GM12875 (cell line): ENCODE data around the gene CCDC92B.

Experiments
- H3K4me3 ChIP-seq: one replicate; pipeline ENCODE4 v1.5.1; 2011; ENCODE audit warnings: low read depth, low read length, control low read depth
- TF ChIP-seq, protein P1 (sequence below): IDR thresholded peaks from 2 replicates; pipeline ENCODE4 v1.5.1; 2011; ENCODE audit warnings: low read depth, mild to moderate bottlenecking, control low read depth, inconsistent platforms, low read length, moderate library complexity, borderline replicate concordance; ENCODE audit not compliant: insufficient read depth

CCDC92B gene

GRCh38 chr17:2711608-2712299, 37.7 kb downstream of the CCDC92B start, which contains the start of gene CLUH:
Gene CLUH, minus strand, starts transcription at chr17:2711764. Its CDS starts 103 bp downstream, at chr17:2711661.
- peak within 1 kb of the TSS; percentile 72 for H3K4me3 ChIP-seq
- TF ChIP-seq, protein P1, sequence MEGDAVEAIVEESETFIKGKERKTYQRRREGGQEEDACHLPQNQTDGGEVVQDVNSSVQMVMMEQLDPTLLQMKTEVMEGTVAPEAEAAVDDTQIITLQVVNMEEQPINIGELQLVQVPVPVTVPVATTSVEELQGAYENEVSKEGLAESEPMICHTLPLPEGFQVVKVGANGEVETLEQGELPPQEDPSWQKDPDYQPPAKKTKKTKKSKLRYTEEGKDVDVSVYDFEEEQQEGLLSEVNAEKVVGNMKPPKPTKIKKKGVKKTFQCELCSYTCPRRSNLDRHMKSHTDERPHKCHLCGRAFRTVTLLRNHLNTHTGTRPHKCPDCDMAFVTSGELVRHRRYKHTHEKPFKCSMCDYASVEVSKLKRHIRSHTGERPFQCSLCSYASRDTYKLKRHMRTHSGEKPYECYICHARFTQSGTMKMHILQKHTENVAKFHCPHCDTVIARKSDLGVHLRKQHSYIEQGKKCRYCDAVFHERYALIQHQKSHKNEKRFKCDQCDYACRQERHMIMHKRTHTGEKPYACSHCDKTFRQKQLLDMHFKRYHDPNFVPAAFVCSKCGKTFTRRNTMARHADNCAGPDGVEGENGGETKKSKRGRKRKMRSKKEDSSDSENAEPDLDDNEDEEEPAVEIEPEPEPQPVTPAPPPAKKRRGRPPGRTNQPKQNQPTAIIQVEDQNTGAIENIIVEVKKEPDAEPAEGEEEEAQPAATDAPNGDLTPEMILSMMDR, result no peak

DNA sequence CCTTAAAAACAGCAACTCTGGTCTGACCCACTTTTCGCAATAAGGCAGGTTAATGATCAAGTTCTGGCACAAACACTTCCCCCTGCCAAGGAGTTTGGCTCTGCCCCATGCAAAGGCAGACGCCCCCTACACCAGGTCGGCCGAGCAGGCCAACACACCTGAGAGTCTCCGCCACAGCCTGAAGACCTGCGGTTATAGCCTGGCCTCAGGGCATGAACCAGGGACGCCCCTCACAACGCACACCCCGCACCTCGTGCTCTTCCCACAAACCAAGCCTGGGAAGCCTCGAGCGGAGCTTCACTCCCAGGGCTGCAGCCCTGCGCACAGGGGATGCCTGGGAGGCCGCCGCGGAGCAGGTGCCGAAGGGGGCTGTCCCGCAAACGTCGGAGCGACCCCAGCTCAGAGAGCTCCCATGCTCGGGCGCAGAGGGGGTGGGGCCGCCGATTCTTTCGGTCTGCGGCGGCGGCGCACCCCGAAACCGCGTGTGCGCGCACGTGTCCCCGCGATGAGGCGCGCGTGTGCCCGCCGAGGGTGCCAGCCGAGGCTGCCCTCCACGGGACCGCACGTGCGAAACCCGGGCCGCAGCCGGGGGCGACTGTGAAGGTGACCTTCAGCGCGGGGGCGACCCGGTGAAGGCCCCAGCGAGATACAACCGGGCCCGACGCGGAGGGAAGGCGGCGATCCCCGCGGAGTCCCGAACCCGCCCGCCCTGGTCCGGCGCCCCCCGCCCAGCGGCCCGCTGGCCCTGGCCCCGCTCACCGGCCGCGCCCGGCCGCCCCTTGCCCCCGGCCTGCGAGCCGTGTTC, 38.4 kb downstream of the CCDC92B start:
- TF ChIP-seq, protein P1, result no peak
- H3K4me3 ChIP-seq, result peak overlapping the region; percentile 72

DNA sequence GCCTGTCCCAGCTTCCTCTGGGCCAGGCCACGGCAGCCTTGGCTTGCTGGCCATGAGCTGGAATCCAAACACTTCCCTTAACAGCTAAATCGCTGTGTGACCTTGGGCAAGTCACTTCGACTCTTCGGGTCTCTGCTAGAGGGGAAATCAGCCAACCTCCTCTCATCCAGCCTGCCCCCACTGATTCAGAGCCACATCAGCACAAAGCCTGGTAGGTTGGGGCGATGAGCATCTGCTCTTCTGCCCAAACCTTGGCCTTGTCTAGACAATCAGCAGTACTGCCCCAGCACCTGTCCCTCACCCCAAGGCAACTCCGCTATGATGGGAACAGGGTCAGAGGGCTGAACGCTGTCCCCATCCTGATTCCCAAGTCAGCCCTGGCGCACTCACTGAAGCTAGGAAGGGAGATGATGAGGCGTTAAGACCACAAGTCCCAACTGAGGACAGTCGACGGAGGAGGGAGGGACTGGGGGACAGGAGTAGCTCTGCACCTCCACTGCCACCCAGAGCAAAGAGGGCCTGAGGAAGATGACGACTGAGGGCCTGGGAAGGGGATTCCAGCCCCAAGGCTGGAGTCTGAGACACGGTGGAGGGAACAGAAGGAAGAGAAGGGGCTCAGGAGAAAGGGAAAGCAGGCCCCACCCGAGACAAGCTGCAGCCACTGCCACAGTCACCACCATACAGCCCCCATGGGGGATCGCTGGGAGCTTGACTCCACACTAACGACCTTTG, 39.2 kb downstream of the CCDC92B start:
- TF ChIP-seq, protein P1, result no peak
- H3K4me3 ChIP-seq, result peak overlapping the region; percentile 72

GRCh38 chr17:2709183-2709661, 40.2 kb downstream of the CCDC92B start:
- peak overlapping the region; percentile 43 for H3K4me3 ChIP-seq
- TF ChIP-seq, protein P1, result no peak

DNA sequence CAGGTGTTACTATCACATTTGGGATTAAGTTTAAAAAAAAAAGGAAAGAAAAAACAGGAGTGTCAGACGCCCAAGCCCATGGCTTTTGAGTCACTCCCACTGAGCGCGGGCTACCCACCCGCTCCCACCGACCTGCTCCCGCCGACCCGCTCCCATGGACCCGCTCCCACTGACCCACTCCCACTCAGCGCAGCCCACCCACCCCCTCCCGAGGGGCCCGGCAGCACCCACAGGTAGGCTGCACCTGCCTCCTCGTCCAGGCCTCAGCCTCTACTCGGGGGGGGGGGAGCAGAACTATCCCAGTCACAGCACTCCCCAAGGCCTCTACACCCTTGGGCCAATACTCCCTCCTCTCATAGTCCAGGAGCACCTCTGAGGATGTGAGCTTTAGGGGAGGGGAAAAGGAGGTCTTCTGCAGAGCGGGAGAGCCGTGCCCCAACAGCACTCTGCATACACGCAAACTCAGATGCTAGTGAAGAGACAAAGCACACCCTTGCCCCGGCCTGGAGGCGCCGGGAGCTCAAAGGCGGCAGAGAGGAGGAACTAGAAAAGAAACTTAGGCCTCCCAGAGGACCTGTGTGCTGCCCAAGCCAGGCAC, 40.8 kb downstream of the CCDC92B start:
- peak overlapping the region; percentile 43 for H3K4me3 ChIP-seq
- TF ChIP-seq, protein P1, result no peak

DNA sequence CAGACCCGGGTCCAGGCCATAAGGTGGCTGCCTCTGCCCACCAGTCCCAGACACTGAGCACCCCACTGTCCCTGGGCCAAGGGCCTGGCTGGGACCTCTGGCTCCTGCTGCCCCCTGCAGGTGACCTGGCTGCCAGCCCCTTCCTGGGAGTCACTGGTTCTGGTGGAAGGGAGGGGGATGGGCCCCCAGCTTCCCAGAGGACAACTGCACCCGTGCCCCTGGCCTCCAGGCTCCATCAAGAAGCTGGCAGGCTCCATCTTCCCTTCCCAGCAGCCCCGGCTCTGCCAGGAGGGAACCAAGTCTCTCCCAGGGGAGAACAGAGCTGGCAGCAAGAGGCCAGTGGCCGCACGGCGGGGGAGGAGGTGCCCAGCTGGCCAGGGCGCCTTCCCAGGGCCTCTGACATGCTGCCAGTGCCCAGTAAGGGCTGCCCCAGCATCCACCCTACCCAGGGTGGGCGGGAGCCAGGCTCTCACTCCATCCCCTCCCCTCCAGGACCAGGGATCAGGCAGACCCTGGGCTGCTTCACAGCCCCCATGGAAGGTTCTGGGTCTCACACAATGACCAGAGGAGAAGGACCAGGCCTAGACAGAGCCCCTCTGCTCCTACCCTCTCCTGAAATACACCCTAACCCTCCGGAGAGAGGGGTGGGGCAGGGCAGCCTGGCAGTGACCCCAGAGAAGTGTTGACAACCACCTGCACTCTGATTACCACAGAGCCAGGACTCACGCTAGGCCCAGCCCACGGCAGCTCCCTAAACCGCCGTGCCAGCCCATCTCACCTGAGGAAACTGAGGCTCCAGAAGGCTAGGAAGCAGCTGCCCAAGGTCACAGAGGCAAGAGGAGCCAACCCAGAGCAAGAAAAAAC, 41.5 kb downstream of the CCDC92B start:
- TF ChIP-seq, protein P1, result peak; percentile 56
- no peak overlapping the region for H3K4me3 ChIP-seq
